Colonic mucosa (tissue), 4 donors: Measurements from ENCODE around the gene ZNF398. TPM values are rescaled to one million over a fixed set of nuclear protein-coding genes. Genes with fewer than 3 reads are reported as not detected.

Source experiments
- DNase-seq: peaks from one replicate; pipeline ENCODE4 v3.0.0-alpha.2; 2020
- H3K27ac ChIP-seq: fragments of 200-600 bp; one replicate; pipeline ENCODE4 v1.8.0; 2021
- H3K27me3 ChIP-seq: fragments of 200-600 bp; one replicate; pipeline ENCODE4 v1.8.0; 2021
- H3K36me3 ChIP-seq: fragments of 200-600 bp; one replicate; pipeline ENCODE4 v1.8.0; 2021
- H3K4me1 ChIP-seq: fragments of 200-600 bp; one replicate; pipeline ENCODE4 v1.8.0; 2021; ENCODE audit warnings: mild to moderate bottlenecking
- H3K4me3 ChIP-seq: fragments of 200-600 bp; one replicate; pipeline ENCODE4 v1.8.0; 2021
- H3K9ac ChIP-seq, 2 donors: one replicate each; pipeline ENCODE4 v1.7.0; 2013; ENCODE audit warnings: control low read depth in 2 of 2, low read depth in 2 of 2, low read length in 2 of 2
- H3K9me3 ChIP-seq: fragments of 200-600 bp; one replicate; pipeline ENCODE4 v1.8.0; 2021
- CTCF ChIP-seq: fragments of 200-600 bp; IDR thresholded peaks from one replicate; pipeline ENCODE4 v1.8.0; 2022; ENCODE audit warnings: antibody characterized with exemption, mild to moderate bottlenecking
- intact Hi-C: fragments of 100-400 bp; cut with DNase I; formaldehyde crosslinking; loops from one replicate; pipeline ENCODE4 v1.14.1; 2022
- total RNA-seq, 2 donors: library from RNA; stranded (reverse); fragmentation: NEBNext Ultra II Directional in 1 of 2; extraction: Animal tissue kit (Norgen Biotek cat#: 25700) in 1 of 2; gene quantifications; one replicate each; pipeline ENCODE4 v1.2.1, GENCODE V29; 2021
- donor health status: healthy.
- donor health status: DM: no; HTN: no; CAD: no.
- donor health status: DM: no; HTN: no; CAD: no.

ZNF398 gene
- total RNA-seq, 2 donors from 2014 or later, result 10.2 to 12.3 TPM

DNA sequence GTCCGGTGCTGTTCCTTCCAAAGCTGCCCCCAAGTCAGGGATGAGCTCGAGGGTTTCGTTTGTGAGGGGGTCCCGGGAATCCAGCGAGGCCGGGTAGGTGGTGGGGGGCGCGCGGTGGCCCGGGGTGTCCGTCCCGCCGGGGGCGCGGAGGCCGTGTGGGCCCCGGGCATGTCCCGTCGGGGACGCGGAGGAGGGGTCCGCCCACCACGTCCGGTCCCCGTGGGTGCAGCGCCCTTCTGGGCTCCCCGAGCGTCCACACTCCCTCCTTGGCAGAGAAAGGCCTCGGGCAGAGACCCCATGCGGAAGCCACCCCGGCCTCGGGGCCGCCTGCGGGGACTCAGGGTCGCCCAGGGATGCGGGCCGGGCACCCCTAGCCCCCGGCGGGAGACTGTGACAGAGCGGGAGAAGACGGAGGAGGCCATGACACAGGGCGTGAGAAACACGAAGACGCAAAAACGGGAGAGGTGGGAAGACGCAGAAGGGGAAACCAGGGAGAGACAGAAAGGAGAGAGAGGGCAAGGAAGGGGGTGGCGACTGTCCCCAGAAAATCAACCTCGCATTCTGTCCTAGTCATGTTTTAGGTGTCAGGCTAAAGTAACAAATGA, 20.5 kb upstream of the ZNF398 start:
- Histone ChIP-seq H3K27ac (peak overlapping the region; percentile 90), H3K4me1 (peaks cover 10% of the 10 kb centered on the region), H3K9ac (peak overlapping the region; percentile 93 to 97), H3K27me3 (no peaks in the 10 kb centered on the region), H3K9me3 (no peaks in the 10 kb centered on the region), H3K36me3 (no peaks in the 10 kb centered on the region), H3K4me3 (peak overlapping the region; percentile 73)
- intact Hi-C loops, result no loop called here
- DNase-seq, result peak; percentile 49
- no peak for TF ChIP-seq CTCF

DNA sequence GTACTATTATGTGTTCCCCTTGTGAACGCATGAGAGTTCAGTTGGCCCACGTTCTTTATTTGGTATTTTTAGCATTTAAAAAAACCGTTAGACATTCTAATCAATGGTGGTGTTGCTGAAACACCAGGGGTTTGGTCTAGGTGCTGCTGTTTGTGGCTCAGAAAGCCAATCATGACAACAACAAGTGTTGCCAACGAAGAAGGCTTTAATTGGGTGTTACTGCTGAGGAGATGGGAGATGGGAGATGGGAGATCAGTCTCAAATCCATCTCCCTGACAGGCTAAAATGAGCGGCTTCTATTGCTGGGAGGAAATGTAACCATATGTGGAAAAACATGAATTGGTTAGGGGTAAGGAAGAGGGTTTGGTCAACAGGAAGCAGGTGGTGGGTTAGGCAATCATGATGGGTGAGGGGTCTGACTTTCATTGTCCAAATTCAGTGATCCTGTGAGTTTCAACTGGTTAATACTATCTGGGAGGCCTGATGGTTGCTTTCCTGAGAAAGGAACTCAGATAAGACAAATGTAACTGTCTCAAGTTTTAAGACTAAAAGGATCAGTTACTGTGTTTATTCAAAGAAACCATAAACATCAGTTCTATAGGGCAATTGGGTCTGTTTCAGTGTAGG, 16.6 kb upstream of the ZNF398 start:
- Histone ChIP-seq H3K36me3 (no peaks in the 10 kb centered on the region), H3K27me3 (no peaks in the 10 kb centered on the region), H3K9me3 (no peaks in the 10 kb centered on the region), H3K9ac (no peak overlapping the region), H3K4me3 (no peak overlapping the region), H3K4me1 (no peaks in the 10 kb centered on the region), H3K27ac (no peak overlapping the region)
- intact Hi-C loops, result no loop called here
- no peak for TF ChIP-seq CTCF
- DNase-seq, result no peak

GRCh38 chr7:149133028-149133710, 14.1 kb upstream of the ZNF398 start:
- Histone ChIP-seq H3K36me3 (no peaks in the 10 kb centered on the region), H3K27me3 (no peaks in the 10 kb centered on the region), H3K27ac (no peak overlapping the region), H3K4me1 (no peaks in the 10 kb centered on the region), H3K4me3 (no peak overlapping the region), H3K9me3 (no peaks in the 10 kb centered on the region), H3K9ac (no peak overlapping the region)
- intact Hi-C loops, result no loop called here
- TF ChIP-seq CTCF, result no peak
- no peak for DNase-seq

- Histone ChIP-seq H3K27me3 (no peaks in the 10 kb centered on the region), H3K36me3 (no peaks in the 10 kb centered on the region), H3K9me3 (no peaks in the 10 kb centered on the region), H3K4me1 (no peaks in the 10 kb centered on the region), H3K9ac (no peak overlapping the region), H3K27ac (no peak overlapping the region), H3K4me3 (no peak overlapping the region)
- intact Hi-C loops, result no loop called here
- no peak for DNase-seq
- TF ChIP-seq CTCF, result no peak
Measured at GRCh38 chr7:149136118-149136517, 11.1 kb upstream of the ZNF398 start.

- Histone ChIP-seq H3K36me3 (no peaks in the 10 kb centered on the region), H3K4me1 (no peaks in the 10 kb centered on the region), H3K4me3 (no peak overlapping the region), H3K27ac (no peak overlapping the region), H3K9me3 (no peaks in the 10 kb centered on the region), H3K9ac (no peak overlapping the region), H3K27me3 (no peaks in the 10 kb centered on the region)
- intact Hi-C loops, result no loop called here
- TF ChIP-seq CTCF, result no peak
- no peak for DNase-seq
Measured at GRCh38 chr7:149140831-149141230, 6.4 kb upstream of the ZNF398 start.
